Astrocyte (in vitro differentiated cells and primary cell): Measurements from ENCODE around the gene FAF1. TPM values are rescaled to one million over a fixed set of nuclear protein-coding genes. Genes with fewer than 3 reads are reported as not detected.

ENCODE experiments used
- DNase-seq: peaks from one replicate; pipeline ENCODE4 v3.0.0-alpha.2; 2010; ENCODE audit warnings: low read depth
- FAIRE-seq: peaks from 2 replicates; lab custom pipeline; 2011; peaks lifted over from hg19 to GRCh38; lab: Jason Lieb, UNC
- H2AFZ ChIP-seq: 2 replicates; pipeline ENCODE4 v1.6.0; 2012; ENCODE audit warnings: low read depth, low read length, inconsistent platforms
- H3K27ac ChIP-seq: 2 replicates; pipeline ENCODE4 v1.5.1; 2011; ENCODE audit warnings: low read depth, low read length, inconsistent platforms
- H3K27me3 ChIP-seq: 2 replicates; pipeline ENCODE4 v1.6.0; 2011; ENCODE audit warnings: low read length, inconsistent platforms; ENCODE audit not compliant: insufficient read depth
- H3K36me3 ChIP-seq: 2 replicates; pipeline ENCODE4 v1.5.1; 2011; ENCODE audit warnings: low read length, inconsistent platforms; ENCODE audit not compliant: insufficient read depth
- H3K4me1 ChIP-seq: 2 replicates; pipeline ENCODE4 v1.5.1; 2011; ENCODE audit warnings: low read length, inconsistent platforms; ENCODE audit not compliant: insufficient read depth
- H3K4me2 ChIP-seq: 2 replicates; pipeline ENCODE4 v1.6.0; 2012; ENCODE audit warnings: low read length, inconsistent platforms
- H3K4me3 ChIP-seq: 2 replicates; pipeline ENCODE4 v1.5.1; 2011; ENCODE audit warnings: low read depth, mild to moderate bottlenecking, low read length, inconsistent platforms; ENCODE audit not compliant: insufficient read depth
- H3K79me2 ChIP-seq: 2 replicates; pipeline ENCODE4 v1.6.0; 2012; ENCODE audit warnings: mild to moderate bottlenecking, low read length, inconsistent platforms; ENCODE audit not compliant: insufficient read depth
- H3K9ac ChIP-seq: 2 replicates; pipeline ENCODE4 v1.6.0; 2012; ENCODE audit warnings: mild to moderate bottlenecking, low read length, inconsistent platforms
- H3K9me3 ChIP-seq: 2 replicates; pipeline ENCODE4 v1.5.1; 2012; ENCODE audit warnings: low read depth, mild to moderate bottlenecking, low read length, inconsistent platforms; ENCODE audit not compliant: insufficient read depth
- H4K20me1 ChIP-seq: 2 replicates; pipeline ENCODE4 v1.6.0; 2012; ENCODE audit warnings: low read length, inconsistent platforms; ENCODE audit not compliant: insufficient read depth
- H3K27ac Mint-ChIP-seq: one replicate; pipeline ENCODE4 v1.8.0; 2021; ENCODE audit warnings: mild to moderate bottlenecking, mixed read lengths; ENCODE audit not compliant: unreplicated experiment
- H3K27me3 Mint-ChIP-seq: one replicate; pipeline ENCODE4 v1.8.0; 2021; ENCODE audit warnings: low read depth, mixed read lengths; ENCODE audit not compliant: unreplicated experiment
- H3K36me3 Mint-ChIP-seq: one replicate; pipeline ENCODE4 v1.8.0; 2021; ENCODE audit warnings: low read depth, mixed read lengths; ENCODE audit not compliant: unreplicated experiment
- H3K4me1 Mint-ChIP-seq: one replicate; pipeline ENCODE4 v1.8.0; 2021; ENCODE audit warnings: low read depth, mixed read lengths; ENCODE audit not compliant: unreplicated experiment
- H3K4me3 Mint-ChIP-seq: one replicate; pipeline ENCODE4 v1.8.0; 2021; ENCODE audit warnings: mild to moderate bottlenecking, moderate library complexity, mixed read lengths; ENCODE audit not compliant: unreplicated experiment
- H3K9me3 Mint-ChIP-seq: one replicate; pipeline ENCODE4 v1.8.0; 2021; ENCODE audit warnings: mild to moderate bottlenecking, mixed read lengths; ENCODE audit not compliant: unreplicated experiment
- EZH2 ChIP-seq: IDR thresholded peaks from 2 replicates; pipeline ENCODE4 v1.6.1; 2012; ENCODE audit warnings: mild to moderate bottlenecking, low read length, inconsistent platforms; ENCODE audit not compliant: insufficient read depth
- total RNA-seq: library from RNA; stranded (reverse); gene quantifications from 2 replicates; pipeline ENCODE4 v1.2.1, GENCODE V29; 2021
- TF ChIP-seq, protein P1 (sequence below): IDR thresholded peaks from 2 replicates; pipeline ENCODE4 v1.5.1; 2011; ENCODE audit warnings: low read depth, mild to moderate bottlenecking, inconsistent platforms, low read length, moderate library complexity; ENCODE audit not compliant: insufficient read depth

Gene FAF1
- total RNA-seq, 1 donor from 2014 or later: 35.4 TPM

DNA sequence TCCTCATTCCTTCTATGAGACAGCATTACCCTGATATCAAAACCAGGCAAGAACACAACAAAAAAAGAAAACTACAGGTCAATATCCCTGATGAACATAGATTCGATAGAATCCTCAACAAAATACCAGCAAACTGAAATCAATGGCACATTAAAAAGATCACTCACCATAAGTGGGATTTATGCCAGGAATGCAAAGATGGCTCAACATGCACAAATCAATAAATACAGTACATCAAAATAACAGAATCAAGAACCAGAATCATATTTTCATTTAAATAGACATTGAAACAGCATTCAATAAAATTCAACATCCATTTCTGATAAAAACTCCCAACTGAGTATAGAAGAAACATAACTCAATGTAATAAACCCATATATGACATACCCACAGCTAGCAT is 36.5 kb downstream of the FAF1 start:
- Mint-ChIP-seq H3K4me3 (no peak overlapping the region), H3K27ac (no peak overlapping the region), H3K9me3 (peaks cover 5% of the 10 kb centered on the region), H3K27me3 (no peaks in the 10 kb centered on the region), H3K36me3 (no peaks in the 10 kb centered on the region), H3K4me1 (peaks cover 2% of the 10 kb centered on the region)
- peaks cover 82% of the 10 kb centered on the region for H3K79me2 ChIP-seq
- TF ChIP-seq EZH2: no peak
- TF ChIP-seq, protein P1, sequence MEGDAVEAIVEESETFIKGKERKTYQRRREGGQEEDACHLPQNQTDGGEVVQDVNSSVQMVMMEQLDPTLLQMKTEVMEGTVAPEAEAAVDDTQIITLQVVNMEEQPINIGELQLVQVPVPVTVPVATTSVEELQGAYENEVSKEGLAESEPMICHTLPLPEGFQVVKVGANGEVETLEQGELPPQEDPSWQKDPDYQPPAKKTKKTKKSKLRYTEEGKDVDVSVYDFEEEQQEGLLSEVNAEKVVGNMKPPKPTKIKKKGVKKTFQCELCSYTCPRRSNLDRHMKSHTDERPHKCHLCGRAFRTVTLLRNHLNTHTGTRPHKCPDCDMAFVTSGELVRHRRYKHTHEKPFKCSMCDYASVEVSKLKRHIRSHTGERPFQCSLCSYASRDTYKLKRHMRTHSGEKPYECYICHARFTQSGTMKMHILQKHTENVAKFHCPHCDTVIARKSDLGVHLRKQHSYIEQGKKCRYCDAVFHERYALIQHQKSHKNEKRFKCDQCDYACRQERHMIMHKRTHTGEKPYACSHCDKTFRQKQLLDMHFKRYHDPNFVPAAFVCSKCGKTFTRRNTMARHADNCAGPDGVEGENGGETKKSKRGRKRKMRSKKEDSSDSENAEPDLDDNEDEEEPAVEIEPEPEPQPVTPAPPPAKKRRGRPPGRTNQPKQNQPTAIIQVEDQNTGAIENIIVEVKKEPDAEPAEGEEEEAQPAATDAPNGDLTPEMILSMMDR: no peak
- no peak overlapping the region for H3K27ac ChIP-seq
- DNase-seq (no peak), FAIRE-seq (no peak)
- no peak overlapping the region for H3K9ac ChIP-seq
- H3K4me1 ChIP-seq: no peaks in the 10 kb centered on the region
- no peaks in the 10 kb centered on the region for H3K9me3 ChIP-seq
- H3K4me2 ChIP-seq: no peak overlapping the region
- no peak overlapping the region for H3K4me3 ChIP-seq
- no peaks in the 10 kb centered on the region for H3K27me3 ChIP-seq
- peaks cover 26% of the 10 kb centered on the region for H4K20me1 ChIP-seq
- H2AFZ ChIP-seq: no peak overlapping the region
- H3K36me3 ChIP-seq: no peaks in the 10 kb centered on the region

DNA sequence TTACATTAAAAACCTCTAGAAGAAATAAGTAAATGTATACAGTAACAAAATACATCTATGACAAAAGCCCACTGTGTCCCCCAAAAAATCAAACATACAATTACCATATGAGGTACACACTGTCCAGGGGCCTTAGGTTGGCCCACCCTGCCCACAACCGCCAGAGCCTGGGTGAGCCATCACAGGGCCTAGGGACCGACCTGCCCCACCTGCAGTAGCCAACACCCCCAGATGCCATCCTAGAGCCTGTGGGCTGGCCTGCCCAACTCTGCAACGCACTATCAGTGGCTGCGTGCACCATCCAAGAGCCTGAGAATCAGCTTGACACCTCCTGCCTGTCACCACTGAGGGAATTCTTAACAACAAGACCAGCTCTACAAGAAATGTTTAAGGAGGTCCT is 39.0 kb downstream of the FAF1 start:
- H3K9me3 ChIP-seq: no peaks in the 10 kb centered on the region
- no peaks in the 10 kb centered on the region for H3K4me1 ChIP-seq
- TF ChIP-seq EZH2: no peak
- TF ChIP-seq, protein P1: no peak
- no peak overlapping the region for H3K9ac ChIP-seq
- H4K20me1 ChIP-seq: peaks cover 41% of the 10 kb centered on the region
- Mint-ChIP-seq H3K36me3 (no peaks in the 10 kb centered on the region), H3K27ac (no peak overlapping the region), H3K4me3 (no peak overlapping the region), H3K27me3 (no peaks in the 10 kb centered on the region), H3K4me1 (peaks cover under 1% of the 10 kb centered on the region), H3K9me3 (peaks cover 7% of the 10 kb centered on the region)
- no peaks in the 10 kb centered on the region for H3K27me3 ChIP-seq
- no peak overlapping the region for H3K27ac ChIP-seq
- H3K79me2 ChIP-seq: peaks cover 82% of the 10 kb centered on the region
- H3K4me3 ChIP-seq: no peak overlapping the region
- no peak overlapping the region for H2AFZ ChIP-seq
- no peak overlapping the region for H3K4me2 ChIP-seq
- no peak for FAIRE-seq
- no peak for DNase-seq
- H3K36me3 ChIP-seq: no peaks in the 10 kb centered on the region

DNA sequence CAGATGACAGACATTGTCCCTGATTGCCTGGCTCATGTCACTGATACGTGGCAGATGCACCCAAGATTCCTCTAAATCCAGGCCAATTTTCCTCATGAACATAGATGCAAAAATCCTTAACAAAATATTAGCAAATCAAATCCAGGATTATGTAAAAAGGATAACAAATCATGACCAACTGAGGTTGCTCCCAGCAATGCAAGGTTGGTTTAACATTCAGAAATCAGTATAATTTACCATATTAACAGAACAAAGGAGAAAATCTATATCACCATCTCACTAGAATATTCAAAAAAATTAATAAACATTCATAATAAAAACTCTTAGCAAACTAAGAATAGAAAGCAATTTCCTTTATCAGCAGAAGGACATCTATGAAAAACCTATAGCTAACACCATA is 39.7 kb downstream of the FAF1 start:
- H3K27ac ChIP-seq: no peak overlapping the region
- Mint-ChIP-seq H3K36me3 (no peaks in the 10 kb centered on the region), H3K27me3 (no peaks in the 10 kb centered on the region), H3K4me1 (no peaks in the 10 kb centered on the region), H3K27ac (no peak overlapping the region), H3K4me3 (no peak overlapping the region), H3K9me3 (peaks cover 7% of the 10 kb centered on the region)
- H4K20me1 ChIP-seq: peaks cover 45% of the 10 kb centered on the region
- H3K79me2 ChIP-seq: peaks cover 82% of the 10 kb centered on the region
- no peaks in the 10 kb centered on the region for H3K9me3 ChIP-seq
- H3K4me2 ChIP-seq: no peak overlapping the region
- no peaks in the 10 kb centered on the region for H3K36me3 ChIP-seq
- H3K4me1 ChIP-seq: no peaks in the 10 kb centered on the region
- H2AFZ ChIP-seq: no peak overlapping the region
- H3K4me3 ChIP-seq: no peak overlapping the region
- FAIRE-seq (no peak), DNase-seq (no peak)
- no peaks in the 10 kb centered on the region for H3K27me3 ChIP-seq
- H3K9ac ChIP-seq: no peak overlapping the region
- TF ChIP-seq EZH2: no peak
- TF ChIP-seq, protein P1: no peak
